HEK293T (cell line): ENCODE measurements around the gene TP53.

Experiments used
- CTCF ChIA-PET: fragments of 350-600 bp; formaldehyde crosslinking; extraction: SDS; loops from one replicate; lab custom pipeline; 2021; ENCODE audit warnings: antibody characterized with exemption, inconsistent platforms; lab: Yijun Ruan, JAX
- POLR2A ChIA-PET: fragments of 350-600 bp; formaldehyde crosslinking; extraction: SDS; loops from one replicate; lab custom pipeline; 2020; ENCODE audit warnings: antibody characterized with exemption, inconsistent platforms; lab: Yijun Ruan, JAX
- DNase-seq: peaks from one replicate; pipeline ENCODE4 v3.0.0; 2012; ENCODE audit warnings: mixed read lengths; ENCODE audit errors: extremely low spot score
- ARNT ChIP-seq: fragments of 450-650 bp; IDR thresholded peaks from 2 replicates; pipeline ENCODE4 v1.6.1; 2017; ENCODE audit warnings: mild to moderate bottlenecking
- BHLHE40 ChIP-seq: fragments of 450-650 bp; IDR thresholded peaks from 2 replicates; pipeline ENCODE4 v1.6.1; 2016; ENCODE audit warnings: mild to moderate bottlenecking, moderate library complexity, borderline replicate concordance
- CTBP1 ChIP-seq: fragments of 450-650 bp; IDR thresholded peaks from 2 replicates; pipeline ENCODE4 v1.6.1; 2016; ENCODE audit warnings: borderline replicate concordance
- ELF4 ChIP-seq: fragments of 450-650 bp; IDR thresholded peaks from 2 replicates; pipeline ENCODE4 v1.6.1; 2017; ENCODE audit warnings: antibody characterized with exemption
- FOXA1 ChIP-seq: fragments of 450-650 bp; IDR thresholded peaks from 2 replicates; pipeline ENCODE4 v1.6.1; 2016; ENCODE audit warnings: mild to moderate bottlenecking
- FOXK2 ChIP-seq: fragments of 450-650 bp; IDR thresholded peaks from 2 replicates; pipeline ENCODE4 v1.6.1; 2016; ENCODE audit warnings: mild to moderate bottlenecking
- FOXM1 ChIP-seq: fragments of 450-650 bp; IDR thresholded peaks from 2 replicates; pipeline ENCODE4 v1.6.1; 2017; ENCODE audit warnings: mild to moderate bottlenecking, borderline replicate concordance
- HDGF ChIP-seq: fragments of 450-650 bp; IDR thresholded peaks from 2 replicates; pipeline ENCODE4 v1.6.1; 2017; ENCODE audit warnings: antibody characterized with exemption, borderline replicate concordance
- L3MBTL2 ChIP-seq: fragments of 450-650 bp; conservative IDR thresholded peaks from 2 replicates; pipeline ENCODE4 v1.6.1; 2016; ENCODE audit warnings: mild to moderate bottlenecking
- LEF1 ChIP-seq: fragments of 450-650 bp; IDR thresholded peaks from 2 replicates; pipeline ENCODE4 v1.6.1; 2017; ENCODE audit warnings: mild to moderate bottlenecking, borderline replicate concordance
- NFRKB ChIP-seq: fragments of 450-650 bp; IDR thresholded peaks from 2 replicates; pipeline ENCODE4 v1.6.1; 2016; ENCODE audit warnings: mild to moderate bottlenecking, moderate library complexity
- PKNOX1 ChIP-seq: fragments of 450-650 bp; IDR thresholded peaks from 2 replicates; pipeline ENCODE4 v1.6.1; 2016
- SP1 ChIP-seq: fragments of 450-650 bp; IDR thresholded peaks from 2 replicates; pipeline ENCODE4 v1.6.1; 2017
- SUZ12 ChIP-seq: fragments of 450-650 bp; IDR thresholded peaks from 2 replicates; pipeline ENCODE4 v1.6.1; 2016; ENCODE audit warnings: mild to moderate bottlenecking
- TARDBP ChIP-seq: fragments of 450-650 bp; IDR thresholded peaks from 2 replicates; pipeline ENCODE4 v1.6.1; 2016
- ZNF384 ChIP-seq: fragments of 450-650 bp; IDR thresholded peaks from 2 replicates; pipeline ENCODE4 v1.6.1; 2016

Gene TP53

GRCh38 chr17:7701681-7702080 lies 14.4 kb upstream of the TP53 start:
- ChIA-PET POLR2A (interaction anchor here (9.0 kb wide), 1 partner anchor 13 kb away, joined by 100 read pairs; the partner anchor contains the start of genes TP53 and WRAP53), CTCF (no interaction called here)

GRCh38 chr17:7700510-7700909 lies 13.2 kb upstream of the TP53 start:
- ChIA-PET POLR2A (interaction anchor here (9.0 kb wide), 1 partner anchor 12 kb away, joined by 100 read pairs; the partner anchor contains the start of genes TP53 and WRAP53), CTCF (no interaction called here)
- TF ChIP-seq ELF4 (no peak), FOXM1 (no peak), CTBP1 (no peak), PKNOX1 (no peak), ZNF384 (no peak), FOXK2 (no peak), NFRKB (no peak), ARNT (no peak), FOXA1 (no peak), L3MBTL2 (no peak), LEF1 (no peak), TARDBP (no peak), SUZ12 (no peak), SP1 (no peak), BHLHE40 (no peak), HDGF (no peak)
- DNase-seq = no peak

More at GRCh38 chr17:7701681-7702080, 14.4 kb upstream of the TP53 start:
- no peak for DNase-seq
- no peak for TF ChIP-seq SP1

GRCh38 chr17:7697828-7698588 lies 10.7 kb upstream of the TP53 start:
- TF ChIP-seq SUZ12 (no peak), FOXA1 (no peak), CTBP1 (no peak), TARDBP (no peak), FOXK2 (no peak), SP1 (no peak), FOXM1 (no peak), ZNF384 (no peak), ELF4 (no peak)
- POLR2A ChIA-PET = no interaction called here
- no peak for DNase-seq
- CTCF ChIA-PET = no interaction called here

GRCh38 chr17:7695586-7695985 lies 8.3 kb upstream of the TP53 start:
- POLR2A ChIA-PET = no interaction called here
- no peak for DNase-seq
- CTCF ChIA-PET = no interaction called here
- TF ChIP-seq SP1 (no peak), BHLHE40 (no peak), CTBP1 (no peak), LEF1 (no peak), FOXK2 (no peak), NFRKB (no peak), FOXA1 (no peak), L3MBTL2 (no peak), ARNT (no peak), HDGF (no peak), TARDBP (no peak), FOXM1 (no peak)

GRCh38 chr17:7688808-7689316 lies 1.6 kb upstream of the TP53 start:
- no peak for DNase-seq
- ChIA-PET POLR2A (interaction anchor here (0.8 to 7.9 kb wide), 16 partner anchors 10 to 359 kb away, joined by 3 to 236 read pairs (median 14); partner anchors contain the start of genes ATP1B2, CD68, EFNB3 and FXR2), CTCF (interaction anchor here (1.1 to 6.0 kb wide), 8 partner anchors 15 to 207 kb away, joined by 3 to 81 read pairs (median 6); partner anchors contain the start of genes ATP1B2, EFNB3, FXR2 and SAT2)
- no peak for TF ChIP-seq NFRKB
- TF ChIP-seq TARDBP = no peak
- TF ChIP-seq SP1 = no peak
- TF ChIP-seq BHLHE40 = no peak
- no peak for TF ChIP-seq ARNT
- TF ChIP-seq FOXK2 = no peak
- no peak for TF ChIP-seq FOXA1
- no peak for TF ChIP-seq HDGF
- TF ChIP-seq ZNF384 = no peak
- no peak for TF ChIP-seq L3MBTL2
- TF ChIP-seq LEF1 = no peak
- no peak for TF ChIP-seq CTBP1

- CTCF ChIA-PET = interaction anchor here (0.6 to 6.0 kb wide), 17 partner anchors 15 to 641 kb away, joined by 3 to 81 read pairs (median 4); partner anchors contain the start of genes ATP1B2, DNAH2, EFNB3 and FXR2
- TF ChIP-seq NFRKB = no peak
- TF ChIP-seq SP1 = no peak
- no peak for TF ChIP-seq FOXM1
- TF ChIP-seq L3MBTL2 = peak; percentile 41; the same call in 1 of the 2 replicates
- TF ChIP-seq PKNOX1 = peak; percentile 54
- TF ChIP-seq CTBP1 = no peak
- 0 out of 2 replicates have a peak, but pooled peaks have one; percentile 70 for TF ChIP-seq HDGF
- TF ChIP-seq BHLHE40 = no peak
- TF ChIP-seq ELF4 = 0 out of 2 replicates have a peak, but pooled peaks have one; percentile 13
- no peak for TF ChIP-seq FOXK2
- POLR2A ChIA-PET = interaction anchor here (0.6 to 7.9 kb wide), 41 partner anchors 9 to 474 kb away, joined by 3 to 236 read pairs (median 7); partner anchors contain the start of genes ATP1B2, CD68, DNAH2 and EFNB3
- peak; percentile 92 for DNase-seq
Observed at GRCh38 chr17:7687908-7688807, 868 bp upstream of the TP53 start, which contains the start of gene WRAP53. Gene WRAP53, plus strand, starts transcription at chr17:7688477. Its CDS starts 172 bp downstream, at chr17:7688649.
